ENCODE data around the gene SEMA4G. TPM values are rescaled to one million over a fixed set of nuclear protein-coding genes. Genes with fewer than 3 reads are reported as not detected.

Gene SEMA4G
- total and polyA plus RNA-seq, 2 of the 8 experiments (the other 6 are each of a cell fraction or from before 2014, with no cell fraction given): 7.1 to 18.2 TPM

DNA sequence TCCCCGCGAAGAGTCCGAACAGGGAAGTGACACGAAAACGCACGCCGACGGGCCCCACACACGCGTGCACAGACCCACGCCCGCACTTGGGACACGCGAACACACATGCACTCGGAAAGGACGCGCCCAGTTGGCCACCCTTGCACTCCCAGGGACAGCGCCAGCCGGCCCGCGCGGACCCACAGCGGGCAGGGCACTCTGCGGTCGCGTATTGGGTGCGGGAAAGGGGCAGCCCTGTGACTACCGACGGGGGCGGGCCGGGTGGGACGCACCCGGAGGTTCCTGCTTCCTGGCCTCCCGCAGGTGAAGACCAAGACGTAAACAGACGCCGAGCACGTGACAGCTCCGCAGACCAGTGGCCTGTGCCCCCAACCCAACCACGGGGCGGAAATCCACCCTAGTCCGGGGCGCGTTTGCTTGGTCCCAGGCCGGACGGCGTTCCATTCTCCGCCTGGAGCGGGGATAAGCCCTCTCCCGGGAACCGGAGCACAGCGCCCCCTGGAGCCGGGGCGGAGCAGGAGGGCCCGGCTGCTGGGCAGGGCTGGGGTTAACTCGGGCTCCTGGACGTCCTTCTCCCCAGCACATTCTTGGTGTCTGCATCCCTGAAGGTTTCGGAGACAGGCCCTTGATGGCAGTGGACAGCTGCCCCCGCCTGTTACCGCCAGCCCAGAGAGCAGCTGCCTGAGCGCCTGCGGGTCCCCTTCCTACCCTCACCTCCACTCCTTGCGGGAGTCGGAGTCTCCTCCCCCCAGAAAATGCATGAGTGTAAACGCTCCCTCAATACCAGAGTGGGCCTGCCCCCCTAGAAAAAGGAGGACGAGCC is 28.3 kb downstream of the SEMA4G start:
- Histone ChIP-seq H4K20me1 (replicated peaks in 1 of 2; ENCODE audit: control insufficient read depth in 1 of 2, insufficient read depth in 2 of 2, low read length in 2 of 2) (peaks cover 0 to 9% of the 10 kb centered on the region in 2 experiments), H3K23me2 (ENCODE audit: low read depth, low read length) (peaks cover 17% of the 10 kb centered on the region), H2BK12ac (ENCODE audit: low read depth, low read length) (0 out of 2 replicates have a peak overlapping the region, but pooled peaks have one; percentile 84), H3K27me3 (replicated peaks in 1 of 4; ENCODE audit: control insufficient read depth in 3 of 4, extremely low read depth in 1 of 4, insufficient read depth in 3 of 4, low read length in 3 of 4) (no peaks in the 10 kb centered on the region), H2BK20ac (ENCODE audit: low read length) (no peak overlapping the region), H3K4ac (replicated peaks; ENCODE audit: insufficient read length, low read depth, low read length) (peak overlapping the region; percentile 81), H3K4me2 (ENCODE audit: insufficient read depth in 1 of 2, low read depth in 2 of 2, low read length in 2 of 2) (peak overlapping the region; percentile 93 to 99), H3K14ac (ENCODE audit: insufficient read length) (no peak overlapping the region), H4K91ac (replicated peaks; ENCODE audit: insufficient read length, low read length) (peak overlapping the region; percentile 86), H4K8ac (ENCODE audit: extremely low read depth, insufficient read depth, low read length) (peak overlapping the region; percentile 81), H3K79me2 (ENCODE audit: control insufficient read depth in 1 of 2, insufficient read depth in 2 of 2, low read length in 2 of 2) (peaks cover 0 to 30% of the 10 kb centered on the region in 2 experiments; a peak in 2 of 4 replicates), H2AFZ (ENCODE audit: low read length) (no peak overlapping the region; the same call in 1 of the 2 replicates), H2BK5ac (ENCODE audit: low read depth, low read length) (peak overlapping the region; percentile 98), H3K36me3 (ENCODE audit: control insufficient read depth in 2 of 4, insufficient read depth in 4 of 4, low read length in 3 of 4) (peaks cover 10 to 21% (median 13%) of the 10 kb centered on the region in 4 experiments; a peak in 7 of 8 replicates), H3K9me3 (ENCODE audit: insufficient read depth in 2 of 2, low read depth in 1 of 2, low read length in 1 of 2) (no peaks in the 10 kb centered on the region), H3K9ac (replicated peaks in 1 of 4; ENCODE audit: extremely low read depth in 1 of 4, low read depth in 3 of 4, low read length in 3 of 4) (peak overlapping the region in 3 of 4 experiments; percentile 60 to 70 (median 67); a peak in 5 of 7 replicates), H2BK15ac (ENCODE audit: low read length) (peak overlapping the region; percentile 61; the same call in 1 of the 2 replicates), H3K79me1 (ENCODE audit: low read depth, low read length) (peaks cover 3% of the 10 kb centered on the region), H3K18ac (ENCODE audit: extremely low read depth, low read length) (peak overlapping the region; percentile 85), H2BK120ac (replicated peaks; ENCODE audit: low read depth, low read length) (peak overlapping the region; percentile 39), H3K27ac (ENCODE audit: low read depth, low read length) (peak overlapping the region; percentile 51; the same call in 1 of the 2 replicates), H3K4me3 (ENCODE audit: extremely low read depth in 1 of 4, insufficient read depth in 2 of 4, low read depth in 3 of 4, low read length in 4 of 4) (peak overlapping the region; percentile 75 to 90 (median 76)), H3K23ac (ENCODE audit: insufficient read length) (no peak overlapping the region), H4K5ac (ENCODE audit: insufficient read length, low read depth, low read length) (peak overlapping the region; percentile 75), H3K4me1 (replicated peaks in 1 of 4; ENCODE audit: control insufficient read depth in 3 of 4, insufficient read depth in 4 of 4, low read length in 3 of 4) (peaks cover 4 to 24% (median 14%) of the 10 kb centered on the region in 4 experiments), H2AK5ac (ENCODE audit: low read depth, low read length) (no peak overlapping the region), H3K56ac (replicated peaks; ENCODE audit: insufficient read length, low read depth, low read length) (peak overlapping the region; percentile 94)
- DNase-seq (ENCODE audit: low read depth in 1 of 2, low spot score in 2 of 2) (peak; percentile 71 to 97), FAIRE-seq (no peak)
- 2% methylated on average over 55 of the region's 66 CpGs; no CpG with 5 or more reads in 1 of the 2 experiments for WGBS, 2 experiments (ENCODE audit: extremely low coverage in 1 of 2, insufficient coverage in 1 of 2, insufficient read length in 1 of 2, insufficient replicate concordance in 2 of 2, low coverage in 1 of 2, low lambda C conversion rate in 2 of 2, missing lambda C conversion rate in 1 of 2)
- CTCF ChIA-PET (ENCODE audit: partially characterized antibody): interaction anchor here (0.6 to 26.8 kb wide), 36 partner anchors 10 to 767 kb away, joined by 3 to 464 read pairs (median 4); partner anchors contain the start of genes HIF1AN, MRPL43, PDZD7 and SEMA4G
- POLR2A ChIA-PET (ENCODE audit: partially characterized antibody): interaction anchor here (1.1 to 12.6 kb wide), 7 partner anchors 10 to 85 kb away, joined by 3 to 143 read pairs (median 6); partner anchors contain the start of genes MRPL43, PDZD7, SFXN3 and SLF2
- no peak for TF ChIP-seq SRF (IDR thresholded peaks at IDR 0.05; ENCODE audit: low read depth, low read length)
- peak; percentile 77 for TF ChIP-seq KDM4A (IDR thresholded peaks at IDR 0.05; ENCODE audit: low read depth, low read length, severe bottlenecking)
- TF ChIP-seq GTF2F1 (IDR thresholded peaks at IDR 0.05; ENCODE audit: borderline replicate concordance, low read depth, low read length): no peak
- no peak for TF ChIP-seq JUN (IDR thresholded peaks at IDR 0.05; ENCODE audit: low read depth, low read length)
- no peak for TF ChIP-seq CTBP2 (IDR thresholded peaks at IDR 0.05; ENCODE audit: borderline replicate concordance, insufficient read depth, insufficient read length, low read length)
- peak; percentile 25; the same call in 1 of the 2 replicates for TF ChIP-seq YY1 (IDR thresholded peaks at IDR 0.05; ENCODE audit: low read depth, low read length)
- no peak; the same call in 1 of the 2 replicates for TF ChIP-seq SP4 (IDR thresholded peaks at IDR 0.05; ENCODE audit: low read length)
- TF ChIP-seq FOSL1 (IDR thresholded peaks at IDR 0.05; ENCODE audit: insufficient read depth, low read depth, low read length): no peak
- TF ChIP-seq TAF7 (optimal IDR thresholded peaks at IDR 0.05; ENCODE audit: borderline replicate concordance, low read depth, low read length): no peak
- no peak for TF ChIP-seq SAP30 (IDR thresholded peaks at IDR 0.05; ENCODE audit: insufficient read depth, insufficient replicate concordance, low read length)

Data from H1 (cell line).